ENCODE measurements around the gene ZDHHC13.
"Not testable (repeated sequence)": the region's sequence is repeated elsewhere in the genome, so short reads cannot be mapped to it uniquely, and the experiment has no call there.

The ZDHHC13 gene

GRCh38 chr11:19101796-19102520 is 15.0 kb upstream of the ZDHHC13 start:
- DNase-seq = no peak

- DNase-seq = no peak
Observed at GRCh38 chr11:19102521-19102900, 14.5 kb upstream of the ZDHHC13 start.

- DNase-seq = no peak
Observed at GRCh38 chr11:19105011-19105410, 12.0 kb upstream of the ZDHHC13 start.

GRCh38 chr11:19107125-19107524 is 9.8 kb upstream of the ZDHHC13 start:
- no peak for DNase-seq

- no peak for DNase-seq
Observed at GRCh38 chr11:19110295-19110694, 6.7 kb upstream of the ZDHHC13 start.

- DNase-seq = no peak
Observed at GRCh38 chr11:19111809-19112208, 5.2 kb upstream of the ZDHHC13 start.

- no peak for DNase-seq
Observed at GRCh38 chr11:19116276-19116970, 545 bp upstream of the ZDHHC13 start.

GRCh38 chr11:19117760-19118097 is 761 bp downstream of the ZDHHC13 start:
- DNase-seq = no peak

GRCh38 chr11:19121646-19122045 is 4.7 kb downstream of the ZDHHC13 start:
- DNase-seq = no peak

- DNase-seq = no peak
Observed at GRCh38 chr11:19122960-19123615, 6.1 kb downstream of the ZDHHC13 start.

- not testable (repeated sequence) for DNase-seq
Observed at GRCh38 chr11:19126562-19127325, 9.8 kb downstream of the ZDHHC13 start.

- DNase-seq = no peak
Observed at GRCh38 chr11:19134004-19134403, 17.0 kb downstream of the ZDHHC13 start.

- not testable (repeated sequence) for DNase-seq
Observed at GRCh38 chr11:19136884-19137283, 19.9 kb downstream of the ZDHHC13 start.

GRCh38 chr11:19145319-19145718 is 28.4 kb downstream of the ZDHHC13 start:
- no peak for DNase-seq

GRCh38 chr11:19156892-19157291 is 39.9 kb downstream of the ZDHHC13 start:
- no peak for DNase-seq

GRCh38 chr11:19160847-19161246 is 43.9 kb downstream of the ZDHHC13 start:
- no peak for DNase-seq

GRCh38 chr11:19161651-19162050 is 44.7 kb downstream of the ZDHHC13 start:
- no peak for DNase-seq

- no peak for DNase-seq
Observed at GRCh38 chr11:19162951-19163505, 46.1 kb downstream of the ZDHHC13 start.

GRCh38 chr11:19163617-19164016 is 46.6 kb downstream of the ZDHHC13 start:
- DNase-seq = no peak

- no peak for DNase-seq
Observed at GRCh38 chr11:19164230-19164855, 47.4 kb downstream of the ZDHHC13 start.

GRCh38 chr11:19164881-19165280 is 47.9 kb downstream of the ZDHHC13 start:
- no peak for DNase-seq

GRCh38 chr11:19168090-19168489 is 51.1 kb downstream of the ZDHHC13 start:
- no peak for DNase-seq
